Testis (tissue), 2 donors: Measurements from ENCODE around the gene GSTO2.

Experiments
- CTCF ChIP-seq, 3 experiments: fragments of 450-650 bp in 2 of 3; fragments of 200-600 bp in 1 of 3; sonication (generic) in 1 of 3; IDR thresholded peaks; one replicate each; pipeline ENCODE4 v1.5.1; 2016 to 2019; ENCODE audit warnings: antibody characterized with exemption in 3 of 3, mild to moderate bottlenecking in 2 of 3, moderate library complexity in 1 of 3
- POLR2A ChIP-seq: fragments of 450-650 bp; IDR thresholded peaks from one replicate; pipeline ENCODE4 v1.6.1; 2017; ENCODE audit warnings: antibody characterized with exemption, mild to moderate bottlenecking, moderate library complexity

- TF ChIP-seq POLR2A: no peak
- no peak for TF ChIP-seq CTCF (IDR thresholded peaks at IDR 0.05)
Measured at GRCh38 chr10:104253106-104253505, 15.9 kb upstream of the GSTO2 start.
